Glomerular visceral epithelial cell (primary cell): ENCODE measurements around the gene ATF7.
"Not testable (repeated sequence)": the region's sequence is repeated elsewhere in the genome, so short reads cannot be mapped to it uniquely, and the experiment has no call there.

Experiments used
- DNase-seq: peaks from one replicate; pipeline ENCODE4 v3.0.0-alpha.2; 2016; ENCODE audit errors: extremely low spot score

The ATF7 gene

DNA sequence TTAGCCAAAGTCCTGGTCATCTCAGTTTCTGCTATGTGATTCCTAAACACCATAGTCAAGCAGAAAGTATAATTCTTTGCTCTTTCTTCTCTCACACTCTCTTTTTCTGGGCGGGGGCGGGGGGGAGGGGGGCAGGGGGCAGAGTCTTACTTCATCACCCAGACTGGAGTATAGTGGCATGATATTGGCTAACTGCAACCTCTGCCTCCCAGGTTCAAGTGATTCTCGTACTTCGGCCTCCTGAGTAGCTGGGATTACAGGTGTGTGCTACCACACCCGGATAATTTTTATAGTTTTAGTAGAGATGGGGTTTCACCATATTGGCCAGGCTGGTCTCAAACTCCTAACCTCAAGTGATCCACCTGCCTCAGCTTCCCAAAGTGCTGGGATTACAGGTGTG, 60.8 kb downstream of the ATF7 start:
- DNase-seq = not testable (repeated sequence)

DNA sequence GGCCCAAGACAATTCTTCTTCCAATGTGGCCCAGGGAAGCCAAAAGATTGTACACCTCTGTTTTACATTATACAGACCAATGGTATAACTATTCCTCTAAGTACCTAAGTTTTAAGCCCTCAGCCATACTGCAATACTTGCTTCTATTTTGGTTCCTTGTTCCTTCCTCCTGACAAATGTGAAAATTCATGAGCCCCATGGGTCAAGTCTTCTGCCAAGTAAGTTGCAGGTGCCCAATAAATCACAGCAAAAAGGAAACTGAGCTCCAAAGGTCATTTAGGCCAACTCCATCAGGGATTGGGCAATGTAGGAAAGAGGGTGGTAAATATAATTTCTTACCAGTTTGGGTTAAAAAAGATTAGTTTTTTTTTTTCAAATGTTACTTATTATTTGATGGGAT, 61.2 kb downstream of the ATF7 start:
- no peak for DNase-seq

DNA sequence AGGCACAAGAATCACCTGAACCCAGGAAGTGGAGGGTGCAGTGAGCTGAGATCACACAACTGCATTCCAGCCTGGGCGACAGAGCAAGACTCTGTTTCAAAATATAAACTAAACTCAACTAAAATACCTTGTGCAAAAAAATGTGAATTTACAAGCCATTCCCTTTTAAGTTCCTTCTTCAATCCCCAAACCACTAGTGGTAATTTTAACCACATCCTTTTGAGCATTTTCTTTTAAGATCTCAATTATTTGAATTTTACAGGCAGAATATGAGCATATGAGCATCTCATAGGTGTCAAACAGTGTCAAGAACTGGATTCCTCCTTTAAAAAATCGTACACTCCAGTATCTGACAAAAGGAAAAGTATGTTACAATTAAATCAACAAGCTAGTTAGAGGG, 61.9 kb downstream of the ATF7 start:
- DNase-seq = no peak

DNA sequence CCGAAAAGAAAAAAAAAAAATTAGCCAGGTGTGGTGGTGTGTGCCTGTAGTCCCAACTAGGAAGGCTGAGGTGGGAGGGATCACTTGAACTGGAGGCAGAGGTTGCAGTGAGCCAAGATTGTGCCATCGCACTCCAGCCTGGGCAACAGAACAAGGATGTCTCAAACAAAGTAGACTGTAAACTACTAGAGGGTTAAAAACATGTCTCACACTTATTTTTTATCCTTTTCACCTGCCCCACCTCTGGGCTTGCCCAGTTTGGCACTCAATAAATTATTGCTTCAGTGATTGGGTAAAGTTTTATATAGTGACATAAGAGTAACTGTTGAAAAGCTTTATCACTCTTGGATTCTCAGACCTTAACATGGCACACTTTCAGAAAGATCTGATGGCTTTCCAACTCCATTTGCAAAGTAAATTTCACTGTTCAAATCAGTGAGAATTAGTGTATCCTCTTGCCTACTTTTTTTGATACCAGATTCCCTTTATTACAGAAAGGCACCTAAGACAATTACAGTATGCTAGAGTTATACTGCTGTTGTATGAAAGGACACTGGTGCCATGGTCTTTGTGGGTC, 62.6 kb downstream of the ATF7 start:
- DNase-seq = no peak

DNA sequence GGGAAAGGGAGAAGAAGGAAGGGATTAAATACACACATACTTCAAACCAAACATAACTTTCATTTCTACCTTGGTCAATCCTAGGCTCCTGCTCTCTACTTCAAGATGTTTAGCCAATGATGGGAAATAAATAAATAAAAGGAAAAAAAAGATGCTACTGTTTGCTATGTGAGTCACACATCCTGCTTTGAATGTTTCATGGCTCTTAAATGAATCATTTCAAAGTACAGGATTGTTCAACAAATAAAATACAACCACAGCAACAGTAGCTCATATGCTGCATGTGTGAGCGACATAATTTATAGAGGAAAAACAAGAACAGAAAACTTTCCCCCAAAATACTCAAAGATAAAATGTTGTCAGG, 64.6 kb downstream of the ATF7 start:
- peak; percentile 69 for DNase-seq

DNA sequence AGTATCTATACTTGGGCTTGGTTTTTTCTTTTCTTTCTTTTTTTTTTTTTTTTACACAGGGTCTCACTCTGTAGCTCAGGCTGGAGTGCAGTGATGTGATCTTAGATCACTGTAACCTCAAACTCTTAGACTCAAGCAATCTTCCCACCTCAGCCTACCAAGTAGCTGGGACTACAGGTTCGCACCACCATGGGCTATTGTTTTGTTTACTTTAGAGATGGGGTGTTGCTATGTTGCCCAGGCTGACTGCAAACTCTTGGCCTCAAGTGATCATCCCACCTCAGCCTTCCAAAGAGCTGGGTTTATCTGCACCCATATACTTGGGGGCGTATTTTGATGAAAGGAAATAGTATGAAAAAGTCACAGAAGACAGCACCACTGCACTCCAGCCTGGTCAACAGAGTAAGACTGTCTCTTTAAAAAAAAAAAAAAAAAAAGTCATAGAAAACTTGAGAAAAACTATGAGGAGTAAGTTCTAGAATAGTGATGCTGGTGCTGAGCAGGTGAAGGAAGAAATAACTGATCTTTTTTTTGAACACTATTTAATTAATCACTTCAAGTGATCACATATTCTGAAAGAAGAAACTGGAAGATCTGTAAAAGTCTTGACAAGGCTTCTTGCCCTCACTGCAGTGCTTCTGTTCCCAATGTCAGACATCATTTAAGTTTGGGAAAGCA, 65.1 kb downstream of the ATF7 start:
- no peak for DNase-seq

DNA sequence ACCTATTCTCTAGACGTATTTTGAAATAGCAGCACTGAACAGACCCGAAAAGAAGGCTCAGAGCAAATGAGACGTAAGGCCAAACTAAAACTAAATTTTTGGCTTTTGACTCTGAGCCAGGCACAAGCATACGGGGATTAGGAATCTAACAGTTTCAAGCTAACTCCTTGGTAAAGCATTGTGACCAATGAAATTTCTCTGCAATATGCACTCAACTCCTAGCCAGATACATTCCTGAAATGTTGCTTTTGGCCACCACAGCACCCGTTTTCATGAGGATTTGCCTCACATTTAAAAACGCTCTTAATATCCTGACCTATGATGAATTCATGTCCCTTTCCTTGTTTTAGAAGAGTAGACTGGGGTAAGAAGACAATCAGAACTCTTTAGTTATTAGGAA, 65.8 kb downstream of the ATF7 start:
- DNase-seq = no peak

DNA sequence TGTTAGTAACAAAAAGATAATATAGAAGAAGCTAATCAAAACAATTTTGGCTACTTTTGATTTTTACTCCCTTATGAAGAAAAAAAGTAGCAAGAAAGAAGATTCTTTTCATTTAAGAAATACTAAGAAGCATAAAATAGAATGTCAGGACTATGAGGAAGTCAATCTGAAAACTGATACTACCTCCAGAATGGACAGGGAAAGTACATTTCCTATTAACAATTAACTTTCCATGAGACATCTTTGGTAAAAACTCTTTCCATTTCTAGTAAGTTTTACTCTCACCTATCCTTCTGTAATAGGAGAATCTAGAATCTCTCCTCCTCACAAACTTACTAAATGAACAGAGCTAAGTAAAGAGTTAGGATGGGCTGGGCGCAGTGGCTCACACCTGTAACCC, 67.6 kb downstream of the ATF7 start:
- DNase-seq = no peak

DNA sequence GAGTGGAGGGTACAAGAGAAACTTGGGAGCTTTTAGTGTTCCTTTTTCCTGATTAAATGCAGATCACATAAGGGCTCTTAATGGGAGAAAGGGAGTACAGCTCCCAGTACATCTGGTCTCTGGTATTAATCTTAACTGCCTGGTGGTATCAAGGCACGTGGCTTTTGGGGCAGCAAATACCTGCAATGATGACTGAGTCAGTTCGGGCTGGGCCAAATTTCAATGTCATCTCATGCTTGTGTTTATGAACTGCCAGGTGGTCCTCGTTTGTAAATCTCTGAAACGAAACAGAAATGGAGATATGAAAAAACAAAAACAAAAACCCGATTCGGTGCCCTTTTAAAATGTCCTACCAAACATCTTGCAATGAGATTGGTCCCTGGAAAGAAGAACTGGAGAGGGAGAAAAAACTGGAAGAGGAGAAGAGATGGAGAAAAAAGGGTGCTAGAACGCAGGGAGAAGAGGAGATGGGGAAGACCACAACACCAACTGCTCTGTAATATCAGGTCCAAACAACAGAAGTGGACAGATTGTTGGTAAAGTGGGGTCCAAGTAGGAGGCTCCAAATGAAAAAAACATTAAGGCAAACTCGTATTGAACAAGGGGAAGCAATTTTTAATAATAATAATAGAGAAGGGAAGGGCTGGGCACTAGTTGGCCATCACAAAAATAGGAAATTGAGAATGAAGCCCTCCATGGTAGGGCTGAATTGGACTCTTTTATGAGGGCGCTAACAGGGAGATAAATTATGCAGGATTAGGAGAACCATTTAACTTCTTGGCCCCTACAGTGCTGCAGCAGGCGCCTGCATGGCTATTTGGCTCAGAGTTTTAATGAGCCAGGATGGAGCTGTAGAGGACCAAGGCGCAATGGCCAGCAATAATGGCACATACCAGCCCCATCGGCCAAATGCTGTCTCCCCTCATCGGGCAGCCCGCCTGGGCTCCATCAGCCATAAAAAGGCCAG, 73.5 kb downstream of the ATF7 start:
- no peak for DNase-seq

DNA sequence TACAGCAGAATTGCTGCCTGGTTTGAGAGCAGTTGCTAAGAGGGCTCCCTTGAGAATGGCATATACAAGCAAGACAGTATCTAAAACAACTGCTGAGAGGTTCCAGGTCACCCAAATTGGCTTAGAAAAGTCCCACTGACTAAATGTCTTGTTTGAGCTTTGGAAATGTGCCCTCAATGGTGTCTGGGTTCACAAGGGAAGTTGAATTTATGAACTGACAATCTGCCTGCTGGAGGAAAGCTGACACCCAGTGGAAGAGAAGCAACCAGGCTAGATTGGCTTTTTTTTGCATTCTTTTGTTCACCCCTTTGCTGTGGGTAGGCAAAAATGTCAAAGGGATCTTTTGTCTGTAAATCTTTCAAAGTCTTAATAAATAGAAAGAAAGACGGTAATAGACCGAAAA, 74.3 kb downstream of the ATF7 start:
- no peak for DNase-seq

DNA sequence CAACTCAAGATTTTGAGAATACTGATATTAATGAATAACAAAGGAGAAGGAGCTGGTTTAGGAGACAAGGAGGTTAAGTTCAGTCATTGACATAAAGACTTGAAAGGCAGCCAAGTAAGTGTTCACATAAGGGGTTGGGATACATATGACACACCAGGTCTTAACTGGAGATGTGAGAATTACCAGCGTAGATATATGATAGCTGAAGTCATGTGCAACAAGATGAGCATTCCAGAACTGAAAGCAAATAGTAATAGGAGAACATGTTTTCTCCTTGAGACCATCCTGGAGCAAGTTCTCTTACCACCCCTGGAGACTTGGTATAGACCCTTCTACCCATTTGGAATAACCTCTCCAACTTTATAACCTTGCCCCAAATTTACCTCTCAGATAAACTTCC, 75.6 kb downstream of the ATF7 start:
- DNase-seq = peak; percentile 49

DNA sequence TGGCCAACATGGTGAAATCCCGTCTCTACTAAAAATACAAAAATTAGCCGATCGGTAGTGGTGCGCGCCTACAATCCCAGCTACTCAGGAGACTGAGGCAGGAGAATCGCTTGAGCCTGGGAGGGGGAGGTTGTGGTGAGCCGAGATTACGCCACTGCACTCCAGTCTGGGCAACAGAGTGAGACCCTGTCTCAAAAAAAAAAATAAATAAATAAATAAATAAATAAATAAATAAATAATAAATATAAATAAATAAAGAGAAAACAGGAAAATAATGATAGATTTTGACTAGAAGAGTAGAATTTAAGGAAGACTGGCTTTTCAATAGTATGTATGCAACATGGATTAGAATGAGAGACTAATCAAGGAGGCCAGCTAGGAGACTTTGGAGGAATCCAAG, 76.1 kb downstream of the ATF7 start:
- not testable (repeated sequence) for DNase-seq

DNA sequence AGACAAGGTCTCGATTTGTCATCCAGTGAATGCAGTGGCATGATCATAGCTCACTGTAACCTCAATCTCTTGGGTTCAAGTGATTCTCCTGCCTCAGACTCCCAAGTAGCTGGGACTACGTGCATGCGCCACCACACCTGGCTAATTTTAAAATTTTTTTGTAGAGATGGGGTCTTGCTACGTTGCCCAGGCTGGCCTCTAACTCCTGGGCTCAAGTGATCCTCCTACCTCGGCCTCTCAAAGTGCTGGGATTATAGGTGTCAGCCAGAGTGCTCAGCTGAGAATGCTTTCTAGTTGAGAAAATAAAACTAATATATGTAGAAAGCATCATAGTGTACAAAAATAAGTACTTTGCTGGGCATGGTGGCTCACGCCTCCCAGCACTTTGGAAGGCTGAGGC, 77.8 kb downstream of the ATF7 start:
- DNase-seq = not testable (repeated sequence)

DNA sequence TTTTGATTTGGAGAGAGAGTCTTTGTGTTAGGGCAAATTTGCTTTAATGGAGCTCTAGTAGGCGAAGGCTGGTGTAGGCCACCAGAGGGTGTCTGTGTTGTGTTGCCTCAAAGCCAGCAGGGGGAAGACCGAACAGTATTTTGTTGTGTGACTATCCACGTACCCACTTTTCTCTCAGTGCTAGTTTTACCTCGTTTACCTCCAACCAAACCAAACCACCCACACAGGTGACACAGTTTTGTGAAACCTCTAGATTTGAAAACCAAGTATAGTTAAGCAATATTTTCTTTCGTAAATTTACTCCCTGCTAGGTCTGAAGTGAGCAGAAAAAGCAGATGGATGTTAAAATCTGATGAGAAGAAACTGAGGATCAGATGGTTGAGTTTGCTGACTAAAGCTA, 82.6 kb downstream of the ATF7 start:
- peak; percentile 65 for DNase-seq

DNA sequence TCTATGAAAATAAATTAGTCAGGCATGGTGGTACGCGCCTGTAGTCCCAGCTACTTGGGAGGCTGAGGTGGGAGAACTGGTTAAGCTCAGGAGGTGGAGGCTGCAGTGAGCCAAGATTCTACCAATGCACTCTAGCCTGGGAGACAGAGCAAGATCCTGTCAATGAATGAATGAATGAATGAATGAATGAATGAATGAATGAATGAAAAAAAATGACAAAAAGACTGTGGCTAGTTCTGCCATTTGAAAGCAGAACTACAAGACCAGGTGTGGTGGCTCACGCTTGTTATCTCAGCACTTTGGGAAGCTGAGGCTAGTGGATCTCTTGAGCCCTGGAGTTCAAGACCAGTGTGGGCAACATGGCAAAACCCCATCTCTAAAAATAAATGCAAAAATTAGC, 86.7 kb downstream of the ATF7 start:
- DNase-seq = no peak

DNA sequence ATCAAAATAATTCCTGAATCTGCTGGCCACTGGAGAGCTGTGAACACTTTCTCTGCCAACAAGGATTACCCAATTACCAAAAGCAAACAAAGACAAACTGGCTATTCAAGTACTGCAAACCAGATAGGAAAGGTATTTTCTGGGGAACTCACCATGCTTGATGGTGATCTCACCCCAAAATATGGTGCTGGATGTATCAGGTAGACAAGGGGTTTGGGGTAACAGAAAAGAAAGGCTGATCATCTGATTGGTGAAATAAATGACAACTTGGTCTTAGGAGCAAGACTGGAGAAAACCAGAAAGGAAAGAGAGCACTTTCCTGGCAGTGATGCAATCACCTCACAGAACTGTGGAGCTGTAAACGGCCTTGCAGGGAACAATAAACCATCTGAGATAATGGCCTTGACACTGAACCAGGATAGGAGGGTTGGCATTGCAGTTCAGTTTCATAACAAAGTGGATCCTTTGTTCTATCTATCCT, 87.9 kb downstream of the ATF7 start:
- no peak for DNase-seq

DNA sequence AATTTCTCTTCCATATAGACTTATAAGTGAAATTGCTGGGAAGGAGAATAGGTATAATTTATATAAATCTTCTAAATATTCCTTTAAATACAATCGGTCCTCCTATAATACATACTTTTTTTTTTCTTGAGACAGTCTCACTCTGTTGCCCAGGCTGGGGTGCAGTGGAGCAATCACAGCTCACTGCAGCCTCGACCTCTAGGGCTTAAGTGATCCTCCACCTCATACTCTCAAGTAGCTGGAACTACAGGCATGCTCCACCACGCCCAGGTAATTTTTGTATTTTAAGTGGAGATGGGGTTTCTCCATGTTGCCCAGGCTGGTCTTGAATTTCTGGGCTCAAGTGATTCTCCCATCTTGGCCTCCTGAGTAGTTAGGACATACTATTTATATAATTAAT, 89.2 kb downstream of the ATF7 start:
- no peak for DNase-seq

DNA sequence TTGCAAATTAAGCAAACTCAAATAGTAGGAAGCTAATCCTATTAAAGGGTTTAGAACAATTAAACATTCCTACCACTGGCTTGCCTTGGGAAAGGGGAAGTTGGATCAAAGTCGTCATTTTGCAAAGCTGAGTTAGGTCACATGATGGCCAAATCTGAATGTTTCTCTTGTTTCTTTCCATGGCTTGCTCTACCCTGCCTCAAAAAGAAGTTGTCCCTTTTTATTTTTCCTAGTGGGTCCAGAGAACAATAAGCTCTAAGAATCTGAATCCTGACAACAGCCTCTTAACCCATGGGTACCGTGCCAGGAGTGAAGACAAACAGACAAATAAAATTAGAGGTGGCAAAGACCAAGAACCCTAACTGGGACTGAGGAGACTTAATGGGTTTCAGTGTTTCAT, 92.7 kb downstream of the ATF7 start:
- DNase-seq = no peak

DNA sequence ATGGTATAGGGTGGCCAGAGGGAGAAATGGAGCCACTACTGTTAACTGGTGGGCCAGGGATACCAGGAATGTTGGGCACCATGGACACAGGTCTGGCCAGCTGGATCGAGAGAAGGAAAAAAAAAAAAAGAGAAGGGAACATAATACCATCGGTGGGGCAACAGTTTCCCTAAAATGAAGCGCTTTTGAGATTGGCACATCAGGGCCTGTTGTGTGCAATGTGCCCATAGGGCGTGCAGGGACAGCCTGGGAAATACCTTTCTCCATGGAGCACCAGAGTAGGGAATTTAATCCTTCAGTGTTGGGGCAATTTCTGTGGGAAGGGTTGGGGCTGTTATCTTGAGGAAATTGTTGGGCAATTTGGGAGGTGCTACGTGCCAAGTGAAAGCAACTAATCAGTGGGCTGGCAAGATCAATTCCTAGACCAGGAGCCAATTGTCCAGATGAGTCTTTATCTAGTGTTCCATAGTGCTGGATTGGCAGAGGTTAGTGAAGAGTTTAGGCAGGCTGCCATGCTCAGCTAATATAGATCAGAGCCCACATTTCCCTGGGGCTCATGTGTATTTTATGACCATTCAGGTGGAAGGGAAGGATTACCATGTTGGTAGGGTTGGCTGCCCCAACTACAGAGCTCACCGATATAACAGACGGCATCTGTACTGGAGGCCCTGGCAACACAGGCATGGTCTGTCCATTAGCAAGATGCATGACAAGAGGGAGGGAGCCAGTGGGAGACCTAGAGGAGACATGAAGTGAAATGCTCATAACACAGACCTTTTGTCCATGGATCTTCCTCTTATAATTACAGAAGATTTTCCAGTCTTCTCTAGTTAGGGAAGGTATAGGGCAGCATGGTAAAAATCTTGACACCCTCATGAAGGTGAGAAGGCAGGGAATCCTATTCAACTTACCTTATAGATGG, 93.4 kb downstream of the ATF7 start:
- DNase-seq = no peak

DNA sequence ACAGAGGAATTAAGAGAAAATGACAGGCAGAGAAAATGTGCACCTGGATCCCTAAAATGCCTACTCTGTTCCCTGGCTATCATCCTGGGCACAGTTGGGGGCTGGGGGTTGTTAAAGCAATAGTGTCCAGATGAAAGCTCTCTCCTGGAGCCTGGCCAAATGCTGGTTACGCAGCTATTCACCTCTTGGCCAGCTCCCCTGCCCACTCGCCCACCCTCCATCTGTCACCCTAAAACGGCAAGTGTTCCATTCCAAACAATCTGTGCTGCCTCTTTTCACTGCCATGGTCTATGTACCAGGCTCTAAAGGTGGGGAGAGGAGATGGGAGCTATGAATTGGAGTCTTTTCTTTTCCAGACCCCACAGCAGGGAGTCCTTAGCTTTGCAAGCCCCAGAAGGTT, 94.2 kb downstream of the ATF7 start:
- no peak for DNase-seq

DNA sequence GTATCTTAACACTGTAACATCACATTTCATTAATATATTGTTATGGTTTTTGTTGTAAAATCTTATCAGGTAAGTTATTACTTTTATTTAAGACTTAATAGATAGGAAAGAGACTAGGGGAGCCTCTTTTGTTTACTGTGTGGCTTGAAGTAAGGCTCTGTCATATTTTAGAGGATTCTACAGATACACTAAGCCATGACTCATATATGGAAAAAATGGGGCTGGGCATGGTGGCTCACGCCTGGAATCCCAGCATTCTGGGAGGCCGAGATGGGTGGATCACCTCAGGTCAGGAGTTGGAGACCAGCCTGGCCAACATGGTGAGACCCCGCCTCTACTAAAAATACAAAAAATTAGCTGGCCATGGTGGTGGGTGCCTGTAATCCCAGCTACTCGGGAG, 95.3 kb downstream of the ATF7 start:
- no peak for DNase-seq

DNA sequence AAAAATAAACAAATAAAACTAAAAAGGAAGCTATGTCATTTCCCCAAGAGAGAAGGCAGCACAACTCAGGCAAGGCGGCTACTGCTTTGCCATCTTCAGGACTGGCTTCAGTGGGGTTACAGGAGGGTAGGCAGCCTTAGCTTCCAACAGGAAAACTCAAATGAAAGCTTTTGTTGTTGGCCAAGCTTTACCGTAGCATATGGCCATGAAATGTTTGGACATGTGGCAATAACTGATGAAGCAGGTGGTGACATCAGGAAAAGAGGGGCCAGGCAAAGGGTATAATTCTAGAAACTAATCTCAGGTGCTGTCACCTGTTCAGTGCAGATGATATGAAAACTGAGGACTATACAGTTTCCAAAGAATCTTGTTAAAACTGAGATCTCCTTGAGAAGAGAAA, 96.1 kb downstream of the ATF7 start:
- DNase-seq = no peak
